Measurements from ENCODE around the gene ZBTB16.

The ZBTB16 gene

DNA sequence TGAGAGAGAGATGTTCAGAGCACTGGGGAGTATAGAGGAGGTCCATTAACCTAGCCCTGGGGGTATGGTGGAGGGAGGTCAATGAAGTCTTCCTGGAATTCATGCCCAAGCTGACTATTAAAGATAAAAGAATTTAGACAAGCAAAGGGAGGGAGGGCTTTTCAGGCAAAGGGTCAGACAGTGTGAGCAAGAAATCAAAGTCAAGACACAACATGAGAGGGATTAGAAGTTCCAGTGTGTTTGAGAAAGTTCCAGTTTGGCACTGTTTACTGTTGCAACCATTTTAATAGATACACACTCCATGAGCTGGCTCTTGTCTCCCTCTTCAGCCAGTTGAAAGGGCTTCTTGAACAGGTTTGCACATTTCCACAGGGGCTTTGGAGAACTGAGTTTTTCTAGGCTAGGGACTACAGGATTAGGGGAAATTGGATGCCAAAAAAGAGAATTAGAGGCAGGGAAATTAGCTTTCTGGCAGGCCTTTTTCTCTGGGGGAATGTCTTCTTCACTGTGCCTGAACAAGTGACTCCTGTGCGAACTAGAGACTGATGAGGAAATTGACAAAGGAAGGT, 222.0 kb downstream of the ZBTB16 start:
- Histone ChIP-seq H3K9ac (ENCODE audit: low read length) (no peak overlapping the region), H3K9me3 (ENCODE audit: low read length) (no peaks in the 10 kb centered on the region), H3K4me3 (ENCODE audit: low read depth in 1 of 2, low read length in 2 of 2) (no peak overlapping the region), H3K27me3 (ENCODE audit: control insufficient read depth in 1 of 2, insufficient read depth in 2 of 2, low read length in 2 of 2) (no peaks in the 10 kb centered on the region), H3K36me3 (ENCODE audit: insufficient read depth, low read length) (no peaks in the 10 kb centered on the region), H3K4me1 (ENCODE audit: insufficient read depth, low read length) (peaks cover 4% of the 10 kb centered on the region), H3K27ac (ENCODE audit: low read depth, low read length) (no peak overlapping the region)

DNA sequence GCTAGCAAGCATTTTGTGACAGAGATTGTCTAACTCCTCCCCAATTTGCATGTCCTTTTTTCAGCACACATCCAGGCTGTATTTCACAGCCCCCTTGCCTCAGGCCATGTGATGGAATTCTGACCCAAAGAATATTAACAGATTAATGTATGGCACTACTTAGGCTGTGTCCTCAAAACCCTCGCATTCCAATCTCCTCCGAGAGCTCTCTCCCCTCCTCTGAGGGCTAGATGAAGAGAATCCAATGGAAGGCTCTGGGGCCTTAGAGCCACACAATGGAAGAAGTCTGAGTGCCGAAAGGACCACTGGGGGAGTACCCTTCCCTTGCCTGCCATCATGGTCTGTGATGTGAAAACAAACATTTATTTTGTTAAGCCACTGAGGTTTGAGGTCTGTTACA, 223.0 kb downstream of the ZBTB16 start:
- no peaks in the 10 kb centered on the region for H3K27me3 ChIP-seq (ENCODE audit: control insufficient read depth in 1 of 2, insufficient read depth in 2 of 2, low read length in 2 of 2)
- peaks cover 4% of the 10 kb centered on the region for H3K4me1 ChIP-seq (ENCODE audit: insufficient read depth, low read length)
- H3K27ac ChIP-seq (ENCODE audit: low read depth, low read length) = no peak overlapping the region
- H3K9me3 ChIP-seq (ENCODE audit: low read length) = no peaks in the 10 kb centered on the region
- H3K36me3 ChIP-seq (ENCODE audit: insufficient read depth, low read length) = no peaks in the 10 kb centered on the region
- no peak overlapping the region for H3K9ac ChIP-seq (ENCODE audit: low read length)
- H3K4me3 ChIP-seq (ENCODE audit: low read depth in 1 of 2, low read length in 2 of 2) = no peak overlapping the region

DNA sequence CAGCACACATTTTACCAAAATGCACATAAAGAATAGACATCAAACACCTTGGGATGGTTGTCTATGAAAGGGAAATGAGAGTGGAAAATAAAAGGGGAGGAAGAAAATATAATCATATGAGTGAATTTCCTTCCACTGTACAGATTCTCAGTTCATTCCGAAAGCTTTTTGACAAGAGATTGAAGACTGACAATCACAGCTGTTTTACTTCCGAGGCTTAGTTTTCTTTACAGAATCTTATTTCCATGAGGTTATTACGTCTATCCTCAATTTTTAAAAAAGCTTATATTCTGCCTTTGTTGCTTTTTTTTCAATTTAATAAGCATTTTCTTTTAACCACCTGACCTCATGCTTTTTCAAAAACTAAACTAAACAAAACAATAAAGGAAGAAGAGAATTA, 223.9 kb downstream of the ZBTB16 start:
- Histone ChIP-seq H3K27ac (ENCODE audit: low read depth, low read length) (no peak overlapping the region), H3K36me3 (ENCODE audit: insufficient read depth, low read length) (no peaks in the 10 kb centered on the region), H3K4me3 (ENCODE audit: low read depth in 1 of 2, low read length in 2 of 2) (no peak overlapping the region), H3K4me1 (ENCODE audit: insufficient read depth, low read length) (peaks cover 4% of the 10 kb centered on the region), H3K9me3 (ENCODE audit: low read length) (no peaks in the 10 kb centered on the region), H3K27me3 (ENCODE audit: control insufficient read depth in 1 of 2, insufficient read depth in 2 of 2, low read length in 2 of 2) (no peaks in the 10 kb centered on the region), H3K9ac (ENCODE audit: low read length) (no peak overlapping the region)

DNA sequence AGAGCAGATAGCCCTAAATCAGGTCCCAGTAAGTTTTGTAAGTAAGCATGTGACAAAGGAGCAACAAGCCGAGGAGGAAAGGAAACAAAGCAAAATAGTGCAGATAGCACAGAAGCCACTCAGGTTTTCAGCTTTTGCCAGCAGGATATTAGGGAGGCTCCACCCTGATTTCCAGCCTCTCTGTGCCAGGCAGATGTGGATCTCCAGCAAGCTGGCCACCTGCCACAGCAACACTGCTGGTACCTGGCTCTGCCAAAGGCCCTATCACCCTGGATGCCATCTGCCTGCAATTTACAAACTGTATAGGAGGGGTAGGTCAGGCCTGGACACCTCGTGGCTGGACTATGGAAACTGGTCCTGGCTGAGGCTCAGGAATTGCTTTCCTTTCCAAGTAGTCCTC, 224.5 kb downstream of the ZBTB16 start:
- Histone ChIP-seq H3K9ac (ENCODE audit: low read length) (no peak overlapping the region), H3K36me3 (ENCODE audit: insufficient read depth, low read length) (no peaks in the 10 kb centered on the region), H3K9me3 (ENCODE audit: low read length) (no peaks in the 10 kb centered on the region), H3K4me1 (ENCODE audit: insufficient read depth, low read length) (peaks cover 4% of the 10 kb centered on the region), H3K27me3 (ENCODE audit: control insufficient read depth in 1 of 2, insufficient read depth in 2 of 2, low read length in 2 of 2) (no peaks in the 10 kb centered on the region), H3K4me3 (ENCODE audit: low read depth in 1 of 2, low read length in 2 of 2) (no peak overlapping the region), H3K27ac (ENCODE audit: low read depth, low read length) (no peak overlapping the region)

DNA sequence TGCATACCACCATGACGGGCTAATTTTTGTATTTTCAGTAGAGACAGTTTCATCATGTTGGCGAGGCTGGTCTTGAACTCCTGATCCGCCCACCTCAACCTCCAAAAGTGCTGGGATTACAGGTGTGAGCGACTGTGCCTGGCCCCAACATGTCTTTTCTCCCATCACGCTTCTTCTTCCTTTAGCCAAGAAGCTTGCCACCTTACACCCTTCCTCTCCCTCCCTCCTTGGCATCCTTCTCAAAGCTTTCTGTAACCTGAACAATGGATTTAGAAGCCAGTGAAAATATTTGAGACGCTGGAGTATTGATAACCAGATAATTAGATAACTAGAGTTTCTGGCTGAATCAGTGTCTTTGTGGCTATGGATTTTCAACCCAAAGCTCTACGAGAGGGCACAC, 225.4 kb downstream of the ZBTB16 start:
- Histone ChIP-seq H3K36me3 (ENCODE audit: insufficient read depth, low read length) (no peaks in the 10 kb centered on the region), H3K9me3 (ENCODE audit: low read length) (no peaks in the 10 kb centered on the region)

DNA sequence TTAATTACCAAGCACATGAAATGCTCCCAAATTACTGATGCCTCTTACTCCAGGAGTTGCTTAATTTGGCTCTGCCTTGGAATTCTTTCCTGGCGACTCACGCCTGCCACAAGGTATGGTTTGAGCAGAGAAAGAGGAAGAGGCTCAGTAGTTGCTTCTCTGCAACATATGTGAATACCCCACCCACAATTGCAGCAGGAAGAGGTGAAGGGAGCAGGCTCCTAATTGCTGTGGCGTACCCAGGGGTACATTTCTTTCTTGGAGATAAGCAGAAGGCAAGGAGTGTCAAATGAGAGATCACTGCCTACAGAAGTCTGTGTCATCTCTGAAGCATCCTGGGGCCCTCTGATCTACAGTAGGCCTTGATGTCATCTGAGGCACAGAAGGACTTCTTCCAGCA, 226.1 kb downstream of the ZBTB16 start:
- Histone ChIP-seq H3K9me3 (ENCODE audit: low read length) (no peaks in the 10 kb centered on the region), H3K4me1 (ENCODE audit: insufficient read depth, low read length) (peaks cover 4% of the 10 kb centered on the region), H3K4me3 (ENCODE audit: low read depth in 1 of 2, low read length in 2 of 2) (no peak overlapping the region), H3K36me3 (ENCODE audit: insufficient read depth, low read length) (no peaks in the 10 kb centered on the region), H3K27ac (ENCODE audit: low read depth, low read length) (no peak overlapping the region), H3K9ac (ENCODE audit: low read length) (no peak overlapping the region), H3K27me3 (ENCODE audit: control insufficient read depth in 1 of 2, insufficient read depth in 2 of 2, low read length in 2 of 2) (no peaks in the 10 kb centered on the region)

More for the DNA sequence above, 225.4 kb downstream of the ZBTB16 start:
- H3K27ac ChIP-seq (ENCODE audit: low read depth, low read length) = no peak overlapping the region
- H3K4me3 ChIP-seq (ENCODE audit: low read depth in 1 of 2, low read length in 2 of 2) = no peak overlapping the region
- H3K9ac ChIP-seq (ENCODE audit: low read length) = no peak overlapping the region
- H3K27me3 ChIP-seq (ENCODE audit: control insufficient read depth in 1 of 2, insufficient read depth in 2 of 2, low read length in 2 of 2) = no peaks in the 10 kb centered on the region
- H3K4me1 ChIP-seq (ENCODE audit: insufficient read depth, low read length) = peaks cover 4% of the 10 kb centered on the region

DNA sequence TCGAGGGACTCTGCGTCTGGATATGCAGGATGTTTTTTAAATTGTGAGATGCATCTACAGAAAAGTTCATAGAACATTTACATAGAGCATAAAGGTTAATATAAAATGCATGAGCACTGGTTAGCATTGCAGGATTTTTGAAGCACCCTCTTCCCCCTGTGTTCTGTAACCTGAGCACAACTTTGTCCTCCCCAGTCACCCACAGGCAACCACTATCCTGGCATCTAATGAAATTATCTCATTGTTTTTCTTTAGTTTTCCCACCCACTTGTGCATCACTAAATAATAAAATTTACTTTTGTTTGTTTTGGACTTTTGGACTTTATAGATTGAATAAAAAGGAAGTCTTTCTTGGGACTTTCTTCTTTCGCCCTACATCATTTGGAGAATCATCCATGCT, 226.7 kb downstream of the ZBTB16 start:
- no peaks in the 10 kb centered on the region for H3K27me3 ChIP-seq (ENCODE audit: control insufficient read depth in 1 of 2, insufficient read depth in 2 of 2, low read length in 2 of 2)
- H3K4me1 ChIP-seq (ENCODE audit: insufficient read depth, low read length) = peaks cover 4% of the 10 kb centered on the region
- H3K9ac ChIP-seq (ENCODE audit: low read length) = no peak overlapping the region
- no peak overlapping the region for H3K4me3 ChIP-seq (ENCODE audit: low read depth in 1 of 2, low read length in 2 of 2)
- no peak overlapping the region for H3K27ac ChIP-seq (ENCODE audit: low read depth, low read length)
- no peaks in the 10 kb centered on the region for H3K9me3 ChIP-seq (ENCODE audit: low read length)
- no peaks in the 10 kb centered on the region for H3K36me3 ChIP-seq (ENCODE audit: insufficient read depth, low read length)

DNA sequence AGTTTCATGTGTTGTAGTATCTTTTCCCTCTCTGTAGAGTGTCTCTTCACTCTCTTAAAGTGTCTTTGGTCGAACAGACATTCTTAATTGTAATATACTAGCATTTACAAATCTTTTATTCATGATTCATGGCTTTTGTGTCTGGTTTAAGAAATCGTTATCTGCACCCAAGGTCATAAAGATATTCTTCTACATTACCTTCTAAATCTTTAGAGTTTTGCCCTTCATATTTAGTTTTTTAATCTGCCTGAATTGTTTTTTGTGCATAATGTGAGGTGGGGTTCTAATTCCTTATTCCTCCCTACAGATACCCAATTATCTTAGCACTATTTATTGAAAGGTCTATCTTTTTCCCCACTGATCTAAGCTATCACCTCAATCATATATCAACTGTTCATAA, 227.6 kb downstream of the ZBTB16 start:
- Histone ChIP-seq H3K36me3 (ENCODE audit: insufficient read depth, low read length) (no peaks in the 10 kb centered on the region), H3K9ac (ENCODE audit: low read length) (no peak overlapping the region), H3K4me3 (ENCODE audit: low read depth in 1 of 2, low read length in 2 of 2) (no peak overlapping the region), H3K9me3 (ENCODE audit: low read length) (no peaks in the 10 kb centered on the region), H3K27ac (ENCODE audit: low read depth, low read length) (no peak overlapping the region), H3K27me3 (ENCODE audit: control insufficient read depth in 1 of 2, insufficient read depth in 2 of 2, low read length in 2 of 2) (no peaks in the 10 kb centered on the region), H3K4me1 (ENCODE audit: insufficient read depth, low read length) (no peaks in the 10 kb centered on the region)

DNA sequence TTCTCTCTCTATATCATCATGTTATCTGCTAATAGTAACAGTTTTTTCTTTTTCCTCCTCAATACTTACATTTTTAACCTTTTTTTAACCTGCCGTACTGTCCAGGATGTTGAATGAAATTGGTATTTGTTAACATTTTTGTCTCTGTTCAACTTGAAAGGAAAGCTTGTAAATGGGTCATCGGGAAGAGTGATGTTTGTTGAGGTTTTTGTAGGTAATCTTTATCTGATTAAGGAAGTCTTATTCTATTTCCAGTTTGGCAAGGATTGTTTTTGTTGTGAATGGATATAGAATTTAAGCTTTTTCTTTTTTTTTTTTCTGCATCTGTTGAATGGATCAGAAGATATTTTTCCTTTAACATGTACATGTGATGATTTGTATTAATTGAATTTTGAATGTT, 228.6 kb downstream of the ZBTB16 start:
- H3K9ac ChIP-seq (ENCODE audit: low read length) = no peak overlapping the region
- H3K4me3 ChIP-seq (ENCODE audit: low read depth in 1 of 2, low read length in 2 of 2) = no peak overlapping the region
- no peaks in the 10 kb centered on the region for H3K4me1 ChIP-seq (ENCODE audit: insufficient read depth, low read length)
- H3K9me3 ChIP-seq (ENCODE audit: low read length) = no peaks in the 10 kb centered on the region
- H3K36me3 ChIP-seq (ENCODE audit: insufficient read depth, low read length) = no peaks in the 10 kb centered on the region
- no peak overlapping the region for H3K27ac ChIP-seq (ENCODE audit: low read depth, low read length)
- H3K27me3 ChIP-seq (ENCODE audit: control insufficient read depth in 1 of 2, insufficient read depth in 2 of 2, low read length in 2 of 2) = no peaks in the 10 kb centered on the region

DNA sequence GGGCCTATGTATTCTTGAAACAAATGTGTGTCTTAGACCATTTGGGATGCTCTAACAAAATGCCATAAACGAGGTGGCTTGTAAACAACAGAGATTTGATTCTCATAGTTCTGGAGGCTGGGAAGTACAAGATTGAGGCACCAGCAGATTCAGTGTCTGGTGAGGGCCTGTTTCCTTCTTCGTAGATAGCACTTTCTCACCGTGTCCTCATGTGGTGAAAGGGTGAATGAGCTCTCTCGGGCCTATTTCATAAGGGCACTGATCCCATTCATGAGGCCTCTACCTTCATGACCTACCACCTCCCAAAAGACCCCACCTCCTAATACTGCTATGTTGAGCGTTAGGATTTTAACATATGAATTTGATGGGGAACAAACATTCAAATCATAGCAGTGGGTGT, 230.3 kb downstream of the ZBTB16 start:
- Histone ChIP-seq H3K4me3 (ENCODE audit: low read depth in 1 of 2, low read length in 2 of 2) (no peak overlapping the region), H3K9me3 (ENCODE audit: low read length) (no peaks in the 10 kb centered on the region), H3K36me3 (ENCODE audit: insufficient read depth, low read length) (no peaks in the 10 kb centered on the region), H3K9ac (ENCODE audit: low read length) (no peak overlapping the region), H3K4me1 (ENCODE audit: insufficient read depth, low read length) (peaks cover 9% of the 10 kb centered on the region), H3K27me3 (ENCODE audit: control insufficient read depth in 1 of 2, insufficient read depth in 2 of 2, low read length in 2 of 2) (no peaks in the 10 kb centered on the region), H3K27ac (ENCODE audit: low read depth, low read length) (no peak overlapping the region)

DNA sequence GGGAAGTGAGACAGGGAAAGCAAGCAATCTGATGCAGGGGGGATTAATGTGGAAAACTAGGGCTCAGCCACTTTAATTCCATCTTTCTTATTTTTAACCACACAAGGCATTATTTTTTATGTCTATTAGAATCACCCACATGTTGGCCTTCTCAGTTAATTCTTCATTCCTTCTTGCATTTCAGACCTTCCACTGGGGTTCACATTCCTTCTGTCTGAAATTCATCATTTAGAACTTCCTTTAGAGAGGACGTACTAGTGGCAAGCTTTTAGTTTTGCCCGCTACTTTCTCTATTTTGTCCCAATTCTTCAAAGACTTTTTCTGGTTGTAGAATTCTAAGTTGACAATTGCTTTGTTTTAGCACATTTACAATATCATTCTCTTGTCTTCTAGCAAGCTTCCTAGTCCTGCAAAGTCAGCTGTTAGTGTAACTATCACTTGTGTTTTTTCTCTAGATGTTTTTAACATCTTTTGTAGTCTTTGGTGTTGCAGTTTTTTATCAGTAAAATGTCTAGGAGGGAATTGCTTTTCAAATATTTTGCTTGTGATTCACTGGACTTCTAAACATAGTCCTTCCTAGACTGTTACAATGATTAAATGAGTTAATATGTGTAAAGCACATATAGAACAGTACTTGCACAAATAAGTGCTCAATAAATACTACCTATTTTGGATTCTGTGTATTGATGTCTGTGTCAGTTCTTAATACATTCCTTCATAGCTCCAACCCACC, 231.2 kb downstream of the ZBTB16 start:
- Histone ChIP-seq H3K27ac (ENCODE audit: low read depth, low read length) (no peak overlapping the region), H3K36me3 (ENCODE audit: insufficient read depth, low read length) (no peaks in the 10 kb centered on the region), H3K9me3 (ENCODE audit: low read length) (no peaks in the 10 kb centered on the region), H3K9ac (ENCODE audit: low read length) (no peak overlapping the region), H3K4me3 (ENCODE audit: low read depth in 1 of 2, low read length in 2 of 2) (no peak overlapping the region), H3K4me1 (ENCODE audit: insufficient read depth, low read length) (peaks cover 14% of the 10 kb centered on the region), H3K27me3 (ENCODE audit: control insufficient read depth in 1 of 2, insufficient read depth in 2 of 2, low read length in 2 of 2) (no peaks in the 10 kb centered on the region)

DNA sequence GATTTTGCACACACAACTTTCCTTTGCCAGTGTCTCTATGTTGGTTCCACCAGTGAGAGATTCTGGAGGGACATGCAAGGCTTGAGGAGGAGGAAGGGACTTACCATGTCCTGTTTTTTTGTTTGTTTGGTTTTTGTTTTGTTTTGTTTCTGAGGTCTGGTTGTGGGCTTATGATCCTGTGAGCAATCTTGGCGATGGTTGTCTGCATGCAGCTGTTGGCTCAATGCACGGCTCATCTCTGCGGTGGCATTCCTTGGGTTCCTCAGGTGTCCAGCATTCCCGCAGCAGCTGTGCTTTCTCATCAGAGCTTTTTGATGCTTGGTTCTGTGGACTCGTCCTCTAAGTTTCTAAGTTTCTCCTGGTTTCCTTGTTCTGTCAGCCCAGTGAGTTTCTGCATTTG, 231.9 kb downstream of the ZBTB16 start:
- Histone ChIP-seq H3K9me3 (ENCODE audit: low read length) (no peaks in the 10 kb centered on the region), H3K9ac (ENCODE audit: low read length) (no peak overlapping the region), H3K36me3 (ENCODE audit: insufficient read depth, low read length) (no peaks in the 10 kb centered on the region), H3K27ac (ENCODE audit: low read depth, low read length) (no peak overlapping the region), H3K4me1 (ENCODE audit: insufficient read depth, low read length) (peaks cover 20% of the 10 kb centered on the region), H3K27me3 (ENCODE audit: control insufficient read depth in 1 of 2, insufficient read depth in 2 of 2, low read length in 2 of 2) (no peaks in the 10 kb centered on the region), H3K4me3 (ENCODE audit: low read depth in 1 of 2, low read length in 2 of 2) (no peak overlapping the region)
